K562 (cell line): ENCODE data around the gene ULBP1. TPM values are rescaled to one million over a fixed set of nuclear protein-coding genes. Genes with fewer than 3 reads are reported as not detected.

ENCODE experiments used
- ATAC-seq: fragments of 200-7000 bp; cut with Tn5 transposase; 3 replicates; pipeline ENCODE4 v1.9.1; 2020; ENCODE audit warnings: moderate library complexity
- BruUV-seq: library from RNA; stranded (reverse); fragments of 400-500 nt; replicated peaks from 2 replicates; lab custom pipeline; 2021; lab: Mats Ljungman, UMichigan
- CTCF ChIA-PET: fragments of 300-600 bp; formaldehyde crosslinking; extraction: SDS; loops from one replicate; lab custom pipeline; 2021; ENCODE audit warnings: low intra/inter-chr PET ratio; lab: Yijun Ruan, JAX
- POLR2A ChIA-PET: fragments of 300-600, 350-650 bp; sonication (Branson Sonifier 250); formaldehyde crosslinking; extraction: SDS; loops from one replicate; lab custom pipeline; 2021; ENCODE audit warnings: antibody characterized with exemption, inconsistent platforms; lab: Yijun Ruan, JAX
- DNase-seq, 4 experiments: peaks; one replicate each; pipeline versions ENCODE4 v3.0.0 to v3.0.0-alpha.2; 2011 to 2018; ENCODE audit warnings: low spot score in 3 of 4, mixed read lengths in 3 of 4; ENCODE audit errors: extremely low read depth in 1 of 4
- FAIRE-seq: peaks from 2 replicates; lab custom pipeline; 2011; peaks lifted over from hg19 to GRCh38; lab: Jason Lieb, UNC
- H2AFZ ChIP-seq: 2 replicates; pipeline ENCODE4 v1.6.0; 2011; ENCODE audit warnings: low read depth, low read length, control low read depth, inconsistent platforms
- H3K27ac ChIP-seq: fragments of 200-600 bp; 3 replicates; pipeline ENCODE4 v1.8.0; 2011; ENCODE audit warnings: low read depth, mild to moderate bottlenecking, control low read depth, inconsistent platforms, low read length, moderate library complexity, mixed read lengths; ENCODE audit errors: extremely low read depth
- H3K27me3 ChIP-seq, 2 experiments: fragments of 300-600 bp in 1 of 2; 2 replicates in 1 of 2; 3 replicates in 1 of 2; pipeline versions ENCODE4 v1.6.0 to v1.8.0; 2011; ENCODE audit warnings: inconsistent platforms in 2 of 2, low read length in 2 of 2, mild to moderate bottlenecking in 1 of 2, mixed read lengths in 1 of 2, moderate library complexity in 1 of 2; ENCODE audit not compliant: control insufficient read depth in 2 of 2, insufficient read depth in 2 of 2
- H3K36me3 ChIP-seq: fragments of 300-600 bp; 3 replicates; pipeline ENCODE4 v1.8.0; 2011; ENCODE audit warnings: mild to moderate bottlenecking, low read length, inconsistent platforms; ENCODE audit not compliant: control insufficient read depth, insufficient read depth
- H3K4me1 ChIP-seq, 2 experiments: fragments of 200-600 bp in 1 of 2; replicated peaks in 1 of 2; 2 replicates in 1 of 2; 3 replicates in 1 of 2; pipeline versions ENCODE4 v1.5.1 to v1.8.0; 2011; ENCODE audit warnings: inconsistent platforms in 2 of 2, low read length in 2 of 2, mild to moderate bottlenecking in 1 of 2, mixed read lengths in 1 of 2, moderate library complexity in 1 of 2; ENCODE audit not compliant: control insufficient read depth in 2 of 2, insufficient read depth in 2 of 2
- H3K4me2 ChIP-seq: 2 replicates; pipeline ENCODE4 v1.6.1; 2011; ENCODE audit warnings: low read length, control low read depth, inconsistent platforms, mixed read lengths; ENCODE audit not compliant: insufficient read depth
- H3K4me3 ChIP-seq: fragments of 200-600 bp; sonication (generic), shearing (Covaris generic); 2 replicates; pipeline ENCODE4 v1.5.1; 2016; ENCODE audit warnings: control low read depth, inconsistent platforms
- H3K79me2 ChIP-seq: fragments of 200-600 bp; 3 replicates; pipeline ENCODE4 v1.8.0; 2011; ENCODE audit warnings: low read length, inconsistent platforms; ENCODE audit not compliant: control insufficient read depth, insufficient read depth
- H3K9ac ChIP-seq, 2 experiments: 2 replicates each; pipeline versions ENCODE4 v1.6.0 to v1.6.1; 2011; ENCODE audit warnings: low read depth in 2 of 2, low read length in 2 of 2, control low read depth in 1 of 2, inconsistent platforms in 1 of 2, mild to moderate bottlenecking in 1 of 2, mixed read lengths in 1 of 2; ENCODE audit not compliant: insufficient read depth in 1 of 2
- H3K9me1 ChIP-seq: one replicate; pipeline ENCODE4 v1.6.0; 2011; ENCODE audit warnings: inconsistent platforms, mild to moderate bottlenecking, low read length, moderate library complexity; ENCODE audit not compliant: control insufficient read depth, insufficient read depth
- H3K9me3 ChIP-seq: replicated peaks from 2 replicates; pipeline ENCODE4 v1.5.1; 2011; ENCODE audit warnings: low read depth, low read length, inconsistent platforms; ENCODE audit not compliant: control insufficient read depth, insufficient read depth
- H4K20me1 ChIP-seq: replicated peaks from 2 replicates; pipeline ENCODE4 v1.6.1; 2011; ENCODE audit warnings: low read length, inconsistent platforms, mixed read lengths; ENCODE audit not compliant: control insufficient read depth, insufficient read depth
- LCOR ChIP-seq: sonication (generic); formaldehyde crosslinking; IDR thresholded peaks from 2 replicates; pipeline ENCODE4 v1.8.0; 2022; ENCODE audit warnings: mild to moderate bottlenecking, missing genetic modification reagents
- MED1 ChIP-seq: sonication (generic); formaldehyde crosslinking; IDR thresholded peaks from 2 replicates; pipeline ENCODE4 v1.8.1; 2023; ENCODE audit warnings: missing genetic modification reagents, borderline replicate concordance
- MEF2A ChIP-seq: IDR thresholded peaks from 2 replicates; pipeline ENCODE4 v1.6.1; 2011; ENCODE audit warnings: low read depth, mild to moderate bottlenecking, low read length, moderate library complexity; ENCODE audit not compliant: control insufficient read depth
- NONO ChIP-seq, 2 experiments: fragments of 200-400 bp in 1 of 2; fragments of 450-650 bp in 1 of 2; formaldehyde crosslinking in 1 of 2; IDR thresholded peaks; 2 replicates each; pipeline ENCODE4 v1.6.1; 2017; ENCODE audit warnings: low read depth in 2 of 2, mild to moderate bottlenecking in 2 of 2, moderate library complexity in 2 of 2, low read length in 1 of 2
- PRDM10 ChIP-seq: fragments of 450-650 bp; IDR thresholded peaks from 2 replicates; pipeline ENCODE4 v1.6.1; 2018; ENCODE audit not compliant: partially characterized antibody
- TRIM28 ChIP-seq: fragments of 450-650 bp; IDR thresholded peaks from 2 replicates; pipeline ENCODE4 v1.6.1; 2017
- ZNF511 ChIP-seq: sonication (generic); formaldehyde crosslinking; IDR thresholded peaks from 2 replicates; pipeline ENCODE4 v1.8.0; 2022; ENCODE audit warnings: mild to moderate bottlenecking, missing genetic modification reagents
- WGBS: fragments of 100-300 bp; shearing (Covaris generic); methylation state at CpG from one replicate; pipeline ENCODE4 v1.1.6; 2016; ENCODE audit warnings: low coverage, mixed read lengths; ENCODE audit not compliant: insufficient coverage; ENCODE audit errors: missing lambda C conversion rate; 5-methylcytosine and 5-hydroxymethylcytosine counted together
- in situ Hi-C: fragments of 300-500 bp; cut with MboI; formaldehyde crosslinking; loops from 4 replicates; pipeline ENCODE4 v1.15.0; 2018; ENCODE audit warnings: inconsistent platforms, mixed read lengths
- intact Hi-C: fragments of 100-400 bp; cut with micrococcal nuclease; formaldehyde crosslinking; loops from 2 replicates; pipeline ENCODE4 v1.14.2; 2022
- polyA plus RNA-seq, 8 experiments: library from polyadenylated mRNA; depleted of rRNA in 4 of 8; stranded (reverse) in 5 of 8; unstranded in 3 of 8; fragments of >200 nt; fragmentation: Nextera tagmentation in 2 of 8; fragmentation: Illumina TruSeq in 1 of 8; extraction: Ambion mirVana in 2 of 8; extraction: Trizol in 1 of 8; gene quantifications; 2 replicates each; pipeline versions ENCODE4 v1.2.1 to v1.2.3, GENCODE V29; 2011 to 2014; ENCODE audit warnings: inconsistent platforms in 1 of 8, missing spikeins in 1 of 8
- total RNA-seq, 7 experiments: library from RNA; depleted of rRNA in 6 of 7; stranded (reverse); fragments of >200 nt in 6 of 7; fragmentation: Illumina TruSeq in 2 of 7; extraction: Trizol in 2 of 7; gene quantifications; 2 replicates each; pipeline versions ENCODE4 v1.2.1 to v1.2.3, GENCODE V29; 2011 to 2021; ENCODE audit warnings: low replicate concordance in 1 of 7

ULBP1 gene
- total and polyA plus RNA-seq, 9 of the 15 experiments (the other 6 are each of a cell fraction or from before 2014, with no cell fraction given), result 0.33 to 6.0 (median 2.5) TPM

- H3K4me1 ChIP-seq, result peaks cover 10 to 32% of the 10 kb centered on the region in 2 experiments
Measured at GRCh38 chr6:150004101-150004782, 40.5 kb downstream of the ULBP1 start.

More at GRCh38 chr6:150004101-150004782, 40.5 kb downstream of the ULBP1 start:
- TSS peak; percentile 67 for BruUV-seq
- Histone ChIP-seq H3K27me3 (peaks cover 0 to 22% of the 10 kb centered on the region in 2 experiments; a peak in 2 of 5 replicates), H3K27ac (no peak overlapping the region), H3K9me1 (peaks cover 5% of the 10 kb centered on the region), H2AFZ (peak overlapping the region; percentile 91), H3K9me3 (no peaks in the 10 kb centered on the region), H3K4me3 (peak overlapping the region; percentile 52), H3K4me2 (peak overlapping the region; percentile 84; the same call in 1 of the 2 replicates), H4K20me1 (no peaks in the 10 kb centered on the region), H3K9ac (peak overlapping the region; percentile 44 to 91; a peak in 3 of 4 replicates), H3K79me2 (no peaks in the 10 kb centered on the region), H3K36me3 (no peaks in the 10 kb centered on the region)
- 23% methylated on average over 14 of the region's 14 CpGs for WGBS
- in situ Hi-C loops (no loop called here), intact Hi-C loops (loop anchor here (10.0 kb wide), 2 partner anchors 439 to 811 kb away; partner anchors contain the start of gene GINM1)
- ChIA-PET POLR2A (no interaction called here), CTCF (interaction anchor here (1.2 kb wide), 1 partner anchor 70 kb away, joined by 3 read pairs; no protein-coding TSS in a partner anchor)
- TF ChIP-seq PRDM10 (peak; percentile 94), MED1 (0 out of 2 replicates have a peak, but pooled peaks have one; percentile 50), ZNF511 (CRISPR knock-in tag) (0 out of 2 replicates have a peak, but pooled peaks have one; percentile 10), LCOR (CRISPR knock-in tag) (0 out of 2 replicates have a peak, but pooled peaks have one; percentile 3), TRIM28 (no peak), NONO (IDR thresholded peaks at IDR 0.05; ENCODE audit: low read depth in 2 of 2, low read length in 1 of 2) (0 out of 4 replicates have a peak, but pooled peaks of 1 of the 2 experiments have one; percentile 41), MEF2A (no peak)
- ATAC-seq, result no peak
- DNase-seq, result no peak
- FAIRE-seq, result no peak
